Measurements from ENCODE around the gene KLF6.

Gene KLF6

DNA sequence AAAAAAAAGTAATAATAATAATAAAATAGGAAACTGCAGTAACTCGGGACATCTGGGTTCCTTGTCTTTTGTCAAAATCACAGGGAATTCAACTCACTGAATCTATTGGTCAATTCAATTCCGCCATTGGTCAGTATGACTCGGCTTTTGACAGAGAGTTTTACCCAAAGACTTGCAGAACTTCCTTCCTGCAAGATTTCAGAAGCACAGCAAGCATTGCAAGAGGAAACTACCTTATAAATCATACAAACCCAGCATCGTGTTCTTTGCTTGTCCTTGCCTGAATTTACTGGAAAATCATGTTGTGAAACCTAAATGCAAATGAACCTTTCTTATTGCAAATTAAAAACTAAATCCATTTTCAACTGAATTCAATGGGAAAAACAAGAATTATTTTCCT is 15.5 kb downstream of the KLF6 start:
- no peak for TF ChIP-seq CTCF (IDR thresholded peaks at IDR 0.05; ENCODE audit: control extremely low read depth, extremely low read depth, low read depth, missing control alignments)
- ChIA-PET POLR2A (no interaction called here), CTCF (interaction anchor here (1.2 kb wide), 1 partner anchor 14 kb away, joined by 3 read pairs; no protein-coding TSS in a partner anchor)
- DNase-seq (ENCODE audit: extremely low spot score) = no peak

GRCh38 chr10:3766046-3766756 is 18.8 kb downstream of the KLF6 start:
- POLR2A ChIA-PET = interaction anchor here (1.7 kb wide), 1 partner anchor 9 kb away, joined by 8 read pairs; no protein-coding TSS in a partner anchor
- TF ChIP-seq CTCF (IDR thresholded peaks at IDR 0.05; ENCODE audit: control extremely low read depth, extremely low read depth, low read depth, missing control alignments) = no peak
- no peak for DNase-seq (ENCODE audit: extremely low spot score)
- CTCF ChIA-PET = no interaction called here

GRCh38 chr10:3765146-3765545 is 19.9 kb downstream of the KLF6 start:
- DNase-seq (ENCODE audit: extremely low spot score) = no peak
- POLR2A ChIA-PET = interaction anchor here (1.0 to 1.7 kb wide), 3 partner anchors 10 to 20 kb away, joined by 3 to 8 read pairs (median 4); partner anchors contain the start of gene KLF6

GRCh38 chr10:3764626-3765112 is 20.3 kb downstream of the KLF6 start:
- ChIA-PET POLR2A (interaction anchor here (1.0 to 1.5 kb wide), 2 partner anchors 18 to 20 kb away, joined by 3 to 4 read pairs; partner anchors contain the start of gene KLF6), CTCF (interaction anchor here (0.9 to 1.6 kb wide), 3 partner anchors 11 to 15 kb away, joined by 3 to 5 read pairs (median 3); no protein-coding TSS in a partner anchor)
- no peak for DNase-seq (ENCODE audit: extremely low spot score)
- TF ChIP-seq CTCF (IDR thresholded peaks at IDR 0.05; ENCODE audit: control extremely low read depth, extremely low read depth, low read depth, missing control alignments) = no peak

More at GRCh38 chr10:3765146-3765545, 19.9 kb downstream of the KLF6 start:
- TF ChIP-seq CTCF (IDR thresholded peaks at IDR 0.05; ENCODE audit: control extremely low read depth, extremely low read depth, low read depth, missing control alignments) = no peak
- CTCF ChIA-PET = interaction anchor here (0.9 to 1.6 kb wide), 3 partner anchors 11 to 16 kb away, joined by 3 to 5 read pairs (median 3); no protein-coding TSS in a partner anchor

GRCh38 chr10:3763852-3764625 is 21.0 kb downstream of the KLF6 start:
- no peak for TF ChIP-seq CTCF (IDR thresholded peaks at IDR 0.05; ENCODE audit: control extremely low read depth, extremely low read depth, low read depth, missing control alignments)
- ChIA-PET CTCF (interaction anchor here (1.2 to 1.6 kb wide), 3 partner anchors 11 to 14 kb away, joined by 3 to 5 read pairs (median 4); no protein-coding TSS in a partner anchor), POLR2A (interaction anchor here (1.0 to 1.5 kb wide), 2 partner anchors 19 to 21 kb away, joined by 3 to 4 read pairs; partner anchors contain the start of gene KLF6)
- DNase-seq (ENCODE audit: extremely low spot score) = no peak

DNA sequence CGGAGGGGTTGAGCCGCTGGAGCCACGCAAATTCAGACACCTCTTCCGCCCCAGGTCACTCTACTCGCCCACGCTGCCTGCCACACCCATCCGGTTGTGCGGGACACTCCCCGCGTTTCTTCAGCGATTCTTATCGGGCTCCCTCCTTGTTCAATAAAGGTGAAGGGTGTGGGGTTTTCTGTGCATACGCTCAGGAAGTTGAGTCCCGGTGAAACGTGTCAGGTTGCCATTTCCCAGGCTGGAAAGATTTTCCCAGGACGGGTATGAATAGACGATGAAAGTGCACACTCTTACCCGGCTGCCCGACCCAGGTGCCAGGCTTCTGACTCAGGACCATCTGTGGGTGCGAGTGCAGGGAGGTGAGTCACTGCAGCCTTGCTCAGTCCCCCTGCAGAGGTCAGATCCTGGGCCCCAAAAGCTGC is 22.0 kb downstream of the KLF6 start:
- DNase-seq (ENCODE audit: extremely low spot score) = no peak
- ChIA-PET CTCF (interaction anchor here (1.2 to 1.3 kb wide), 2 partner anchors 12 to 13 kb away, joined by 3 to 4 read pairs; no protein-coding TSS in a partner anchor), POLR2A (no interaction called here)
- TF ChIP-seq CTCF (IDR thresholded peaks at IDR 0.05; ENCODE audit: control extremely low read depth, extremely low read depth, low read depth, missing control alignments) = no peak

Data from GM10248 (cell line).